Central memory CD8-positive, alpha-beta T cell (primary cell): ENCODE results near the gene SAXO1.
A peak's percentile ranks its signal among the peaks of the same experiment; 100 is the strongest.

Experiments
- ATAC-seq: fragments of 150-1000 bp; cut with Tn5 transposase; replicated peaks from 2 replicates; pipeline ENCODE4 v1.10.0; 2022; ENCODE audit warnings: mild to moderate bottlenecking, moderate FRiP score, moderate number of reproducible peaks; ENCODE audit not compliant: poor library complexity, severe bottlenecking; ENCODE audit errors: extremely low read depth
- DNase-seq, 2 donors: peaks; one replicate each; pipeline ENCODE4 v3.0.0; 2021; ENCODE audit warnings: low spot score in 2 of 2
- H3K27ac Mint-ChIP-seq: one replicate; pipeline ENCODE4 v1.8.0; 2022; ENCODE audit warnings: low read depth, mild to moderate bottlenecking, moderate library complexity, mixed read lengths
- H3K27me3 Mint-ChIP-seq: one replicate; pipeline ENCODE4 v1.8.0; 2022; ENCODE audit warnings: mixed read lengths
- H3K36me3 Mint-ChIP-seq: one replicate; pipeline ENCODE4 v1.8.0; 2022; ENCODE audit warnings: mild to moderate bottlenecking, moderate library complexity, mixed read lengths; ENCODE audit not compliant: insufficient read depth
- H3K4me1 Mint-ChIP-seq: one replicate; pipeline ENCODE4 v1.8.0; 2022; ENCODE audit warnings: mixed read lengths
- H3K4me3 Mint-ChIP-seq: one replicate; pipeline ENCODE4 v1.8.0; 2022; ENCODE audit warnings: mild to moderate bottlenecking, moderate library complexity, mixed read lengths
- H3K9me3 Mint-ChIP-seq: one replicate; pipeline ENCODE4 v1.8.0; 2022; ENCODE audit warnings: mixed read lengths

The SAXO1 gene

GRCh38 chr9:19033015-19033414, at the start of gene SAXO1:
TSS of gene SAXO1 (minus strand) at chr9:19033209. CDS start at chr9:19032908, 301 bp downstream.
- H3K36me3 Mint-ChIP-seq, result no peaks in the 10 kb centered on the region
- DNase-seq (no peak), ATAC-seq (no peak)
- no peaks in the 10 kb centered on the region for H3K9me3 Mint-ChIP-seq
- peaks cover 19% of the 10 kb centered on the region for H3K27me3 Mint-ChIP-seq
- H3K27ac Mint-ChIP-seq, result no peak within 1 kb of the TSS
- no peaks in the 10 kb centered on the region for H3K4me1 Mint-ChIP-seq
- no peak within 1 kb of the TSS for H3K4me3 Mint-ChIP-seq

- Mint-ChIP-seq H3K9me3 (no peaks in the 10 kb centered on the region), H3K36me3 (peaks cover 64% of the 10 kb centered on the region), H3K27ac (no peak overlapping the region), H3K27me3 (no peaks in the 10 kb centered on the region), H3K4me3 (no peak overlapping the region), H3K4me1 (peaks cover 15% of the 10 kb centered on the region)
- DNase-seq (no peak), ATAC-seq (no peak)
Measured at GRCh38 chr9:19074836-19075235, 41.8 kb upstream of the SAXO1 start.

GRCh38 chr9:19074229-19074628, 41.2 kb upstream of the SAXO1 start:
- peaks cover 15% of the 10 kb centered on the region for H3K4me1 Mint-ChIP-seq
- no peak for ATAC-seq
- H3K27me3 Mint-ChIP-seq, result no peaks in the 10 kb centered on the region
- peaks cover 62% of the 10 kb centered on the region for H3K36me3 Mint-ChIP-seq
- no peak overlapping the region for H3K27ac Mint-ChIP-seq
- no peak overlapping the region for H3K4me3 Mint-ChIP-seq
- DNase-seq, result no peak
- no peaks in the 10 kb centered on the region for H3K9me3 Mint-ChIP-seq

- no peak for DNase-seq
- no peak for ATAC-seq
- Mint-ChIP-seq H3K9me3 (no peaks in the 10 kb centered on the region), H3K4me3 (no peak overlapping the region), H3K36me3 (peaks cover 48% of the 10 kb centered on the region), H3K27me3 (no peaks in the 10 kb centered on the region), H3K4me1 (peaks cover 5% of the 10 kb centered on the region), H3K27ac (peak overlapping the region; percentile 51)
Measured at GRCh38 chr9:19057033-19057432, 24.0 kb upstream of the SAXO1 start.

DNA sequence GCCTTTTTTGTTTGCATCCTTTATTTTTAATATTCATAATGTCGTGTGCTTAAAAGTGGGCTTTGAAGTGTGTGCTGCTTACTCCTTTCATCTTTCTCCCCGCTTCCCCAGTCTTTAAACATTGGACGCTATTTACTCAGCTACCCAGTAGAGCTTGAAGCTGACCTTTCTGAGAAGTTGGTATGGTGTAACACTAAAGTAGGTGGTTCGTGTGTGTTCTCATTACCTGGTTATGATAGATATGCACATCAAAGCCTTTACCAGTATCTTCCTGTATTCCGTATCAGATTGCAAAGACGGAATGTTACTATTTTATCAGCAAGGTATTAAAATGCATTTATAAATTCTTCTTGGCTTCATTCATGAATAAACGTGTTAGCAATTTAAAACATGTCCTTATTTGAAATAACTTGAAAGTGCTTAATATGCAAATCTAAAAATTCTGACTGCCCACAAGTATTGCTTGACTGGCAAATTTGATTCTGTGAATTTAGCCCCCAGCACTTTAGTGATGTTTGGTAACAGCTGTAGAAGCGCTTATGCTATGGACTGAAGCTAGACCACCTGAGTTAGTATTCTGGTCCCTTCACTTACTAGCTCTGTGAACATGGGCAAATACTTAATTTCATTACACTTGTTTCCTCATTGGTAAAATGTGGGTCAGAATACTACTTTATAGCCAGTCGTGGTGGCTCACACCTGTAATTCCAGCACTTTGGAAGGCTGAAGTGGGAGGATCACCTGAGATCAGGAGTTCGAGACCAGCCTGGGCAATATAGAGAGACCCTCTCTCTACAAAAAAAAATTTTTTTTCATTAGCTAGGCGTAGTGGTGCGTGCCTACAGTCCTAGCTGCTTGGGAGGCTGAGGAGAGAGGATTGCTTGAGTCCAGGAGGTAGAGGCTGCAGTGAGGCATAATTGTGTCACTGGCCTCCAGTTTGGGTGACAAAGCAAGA, 17.9 kb upstream of the SAXO1 start:
- ATAC-seq (no peak), DNase-seq (no peak)
- H3K27ac Mint-ChIP-seq, result peak overlapping the region; percentile 94
- peaks cover 28% of the 10 kb centered on the region for H3K4me1 Mint-ChIP-seq
- H3K4me3 Mint-ChIP-seq, result peak overlapping the region; percentile 86
- H3K36me3 Mint-ChIP-seq, result peaks cover 16% of the 10 kb centered on the region
- no peaks in the 10 kb centered on the region for H3K27me3 Mint-ChIP-seq
- no peaks in the 10 kb centered on the region for H3K9me3 Mint-ChIP-seq

DNA sequence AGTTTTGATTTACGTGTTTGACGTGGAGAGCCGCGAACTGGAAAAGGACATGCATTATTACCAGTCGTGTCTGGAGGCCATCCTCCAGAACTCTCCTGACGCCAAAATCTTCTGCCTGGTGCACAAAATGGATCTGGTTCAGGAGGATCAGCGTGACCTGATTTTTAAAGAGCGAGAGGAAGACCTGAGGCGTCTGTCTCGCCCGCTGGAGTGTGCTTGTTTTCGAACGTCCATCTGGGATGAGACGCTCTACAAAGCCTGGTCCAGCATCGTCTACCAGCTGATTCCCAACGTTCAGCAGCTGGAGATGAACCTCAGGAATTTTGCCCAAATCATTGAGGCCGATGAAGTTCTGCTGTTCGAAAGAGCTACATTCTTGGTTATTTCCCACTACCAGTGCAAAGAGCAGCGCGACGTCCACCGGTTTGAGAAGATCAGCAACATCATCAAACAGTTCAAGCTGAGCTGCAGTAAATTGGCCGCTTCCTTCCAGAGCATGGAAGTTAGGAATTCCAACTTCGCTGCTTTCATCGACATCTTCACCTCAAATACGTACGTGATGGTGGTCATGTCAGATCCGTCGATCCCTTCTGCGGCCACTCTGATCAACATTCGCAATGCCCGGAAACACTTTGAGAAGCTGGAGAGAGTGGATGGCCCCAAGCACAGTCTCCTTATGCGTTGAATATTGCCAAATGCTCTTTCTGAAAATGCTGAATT, 17.1 kb upstream of the SAXO1 start:
- DNase-seq, result no peak
- Mint-ChIP-seq H3K36me3 (peaks cover 15% of the 10 kb centered on the region), H3K27me3 (no peaks in the 10 kb centered on the region), H3K9me3 (no peaks in the 10 kb centered on the region), H3K4me3 (peak overlapping the region; percentile 86), H3K4me1 (peaks cover 28% of the 10 kb centered on the region), H3K27ac (peak overlapping the region; percentile 94)
- no peak for ATAC-seq

- H3K27ac Mint-ChIP-seq, result peak within 1 kb of the TSS; percentile 94
- peak within 1 kb of the TSS; percentile 86 for H3K4me3 Mint-ChIP-seq
- peaks cover 28% of the 10 kb centered on the region for H3K4me1 Mint-ChIP-seq
- H3K9me3 Mint-ChIP-seq, result no peaks in the 10 kb centered on the region
- ATAC-seq (peak; percentile 88), DNase-seq (peak; percentile 92 to 98)
- no peaks in the 10 kb centered on the region for H3K27me3 Mint-ChIP-seq
- peaks cover 15% of the 10 kb centered on the region for H3K36me3 Mint-ChIP-seq
Measured at GRCh38 chr9:19048966-19049916, 16.2 kb upstream of the SAXO1 start, which contains the start of gene RRAGA. TSS of gene RRAGA (plus strand) at chr9:19049427. CDS start at chr9:19049660, 233 bp downstream.

- no peaks in the 10 kb centered on the region for H3K27me3 Mint-ChIP-seq
- peaks cover 5% of the 10 kb centered on the region for H3K4me1 Mint-ChIP-seq
- H3K9me3 Mint-ChIP-seq, result no peaks in the 10 kb centered on the region
- H3K27ac Mint-ChIP-seq, result no peak overlapping the region
- H3K4me3 Mint-ChIP-seq, result no peak overlapping the region
- ATAC-seq (no peak), DNase-seq (no peak)
- H3K36me3 Mint-ChIP-seq, result no peaks in the 10 kb centered on the region
Measured at GRCh38 chr9:19036611-19037010, 3.6 kb upstream of the SAXO1 start.

- H3K9me3 Mint-ChIP-seq, result no peaks in the 10 kb centered on the region
- H3K27ac Mint-ChIP-seq, result no peak overlapping the region
- ATAC-seq (no peak), DNase-seq (no peak)
- H3K27me3 Mint-ChIP-seq, result peaks cover 19% of the 10 kb centered on the region
- no peaks in the 10 kb centered on the region for H3K36me3 Mint-ChIP-seq
- H3K4me1 Mint-ChIP-seq, result no peaks in the 10 kb centered on the region
- no peak overlapping the region for H3K4me3 Mint-ChIP-seq
Measured at GRCh38 chr9:19032406-19032805, 603 bp downstream of the SAXO1 start.

DNA sequence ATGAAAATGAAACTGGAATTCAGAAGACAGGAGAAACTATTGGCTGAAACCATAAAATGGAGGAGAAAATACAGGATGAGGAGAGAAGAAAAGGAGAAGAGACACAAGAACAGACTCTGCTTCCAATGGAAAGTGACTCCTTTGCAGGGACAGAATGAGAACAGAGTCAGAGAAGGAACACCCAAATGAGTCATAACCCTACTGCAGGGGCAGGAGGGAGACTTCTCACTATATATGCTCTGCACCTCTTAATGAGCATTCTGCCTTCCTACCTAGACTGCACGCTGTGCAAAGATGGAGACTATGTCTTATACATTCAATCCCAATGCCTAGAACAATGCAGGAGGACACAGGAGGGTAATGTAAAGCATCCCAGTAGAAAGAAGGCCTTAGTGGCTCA, 2.1 kb downstream of the SAXO1 start:
- Mint-ChIP-seq H3K27me3 (peaks cover 28% of the 10 kb centered on the region), H3K27ac (no peak overlapping the region), H3K36me3 (no peaks in the 10 kb centered on the region), H3K9me3 (no peaks in the 10 kb centered on the region), H3K4me3 (no peak overlapping the region), H3K4me1 (no peaks in the 10 kb centered on the region)
- ATAC-seq (no peak), DNase-seq (no peak)

DNA sequence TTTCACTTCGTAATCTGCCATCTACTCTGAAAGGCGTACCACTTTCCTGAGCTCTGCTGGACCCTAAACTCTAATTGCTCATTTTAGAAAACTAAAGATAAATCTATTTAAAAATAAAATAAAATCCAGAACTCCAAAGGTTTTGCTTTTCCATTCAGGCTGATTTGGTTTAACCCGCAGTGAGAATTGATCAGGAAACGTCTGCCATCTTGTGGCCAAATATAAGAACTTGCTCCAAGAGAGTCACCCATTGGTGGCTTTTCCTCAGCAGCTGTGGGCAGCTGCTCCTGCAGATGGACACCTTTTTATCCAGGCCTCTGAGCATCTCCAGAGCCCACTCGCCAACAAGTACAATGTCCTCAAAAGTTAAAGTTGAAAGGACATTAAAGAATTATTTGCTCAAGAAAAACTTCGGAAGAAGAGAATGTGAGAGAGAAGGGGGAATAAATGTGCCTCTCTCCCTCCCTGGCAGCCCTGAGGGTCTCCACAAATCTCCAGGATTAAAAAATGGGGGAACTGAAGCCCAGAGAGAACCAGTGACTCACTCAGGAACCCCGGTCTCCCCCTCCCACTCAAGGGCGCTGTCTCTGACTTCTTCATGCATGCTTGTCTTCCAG, 4.1 kb downstream of the SAXO1 start:
- no peak for DNase-seq
- H3K9me3 Mint-ChIP-seq, result no peaks in the 10 kb centered on the region
- no peak for ATAC-seq
- no peak overlapping the region for H3K4me3 Mint-ChIP-seq
- peaks cover 36% of the 10 kb centered on the region for H3K27me3 Mint-ChIP-seq
- no peaks in the 10 kb centered on the region for H3K4me1 Mint-ChIP-seq
- no peak overlapping the region for H3K27ac Mint-ChIP-seq
- no peaks in the 10 kb centered on the region for H3K36me3 Mint-ChIP-seq

DNA sequence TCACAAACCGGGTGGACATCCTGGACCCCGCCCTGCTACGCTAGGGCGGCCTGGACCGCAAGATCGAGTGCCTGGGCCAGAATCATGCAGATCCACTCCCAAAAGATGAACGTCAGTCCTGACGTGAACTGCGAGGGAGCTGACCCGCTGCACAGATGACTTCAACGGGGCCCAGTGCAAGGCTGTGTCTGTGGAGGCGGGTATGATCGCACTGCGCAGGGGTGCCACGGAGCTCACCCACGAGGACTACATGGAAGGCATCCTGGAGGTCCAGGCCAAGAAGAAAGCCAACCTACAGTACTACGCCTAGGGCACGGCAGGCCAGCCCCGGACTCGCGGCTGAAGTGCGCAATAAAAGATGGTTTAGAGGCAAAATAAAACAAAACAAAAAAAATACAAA, 5.2 kb downstream of the SAXO1 start:
- H3K27me3 Mint-ChIP-seq, result peaks cover 45% of the 10 kb centered on the region
- DNase-seq, result no peak
- no peak overlapping the region for H3K27ac Mint-ChIP-seq
- H3K4me1 Mint-ChIP-seq, result no peaks in the 10 kb centered on the region
- H3K4me3 Mint-ChIP-seq, result no peak overlapping the region
- ATAC-seq, result no peak
- no peaks in the 10 kb centered on the region for H3K36me3 Mint-ChIP-seq
- no peaks in the 10 kb centered on the region for H3K9me3 Mint-ChIP-seq
